Liver (tissue), 9 donors: Measurements from ENCODE around the gene ST6GALNAC2. TPM values are rescaled to one million over a fixed set of nuclear protein-coding genes. Genes with fewer than 3 reads are reported as not detected.
A peak's percentile ranks its signal among the peaks of the same experiment; 100 is the strongest.

Experiments
- DNase-seq: peaks from one replicate; pipeline ENCODE4 v3.0.0-alpha.2; 2017; ENCODE audit warnings: low spot score
- H3K27ac ChIP-seq, 2 donors: one replicate each; pipeline ENCODE4 v1.7.0; 2013; ENCODE audit warnings: inconsistent platforms in 2 of 2, low read length in 2 of 2, control low read depth in 1 of 2, low read depth in 1 of 2, mild to moderate bottlenecking in 1 of 2
- H3K27me3 ChIP-seq, 4 donors: one replicate each; pipeline versions ENCODE4 v1.6.1 to v1.7.0; 2013; ENCODE audit warnings: low read length in 3 of 4, inconsistent platforms in 1 of 4, mild to moderate bottlenecking in 1 of 4, moderate library complexity in 1 of 4; ENCODE audit not compliant: control insufficient read depth in 4 of 4, insufficient read depth in 4 of 4
- H3K36me3 ChIP-seq, 4 donors: one replicate each; pipeline versions ENCODE4 v1.6.1 to v1.7.0; 2013; ENCODE audit warnings: low read length in 3 of 4, mild to moderate bottlenecking in 3 of 4, low read depth in 1 of 4, moderate library complexity in 1 of 4; ENCODE audit not compliant: control insufficient read depth in 4 of 4, insufficient read depth in 3 of 4
- H3K4me1 ChIP-seq, 4 donors: one replicate each; pipeline versions ENCODE4 v1.6.1 to v1.7.0; 2013; ENCODE audit warnings: low read length in 3 of 4, mild to moderate bottlenecking in 3 of 4, moderate library complexity in 1 of 4; ENCODE audit not compliant: control insufficient read depth in 4 of 4, insufficient read depth in 4 of 4
- H3K4me3 ChIP-seq, 3 donors: one replicate each; pipeline versions ENCODE4 v1.6.1 to v1.7.0; 2013; ENCODE audit warnings: low read length in 3 of 3, control low read depth in 1 of 3, low read depth in 1 of 3, mild to moderate bottlenecking in 1 of 3
- H3K9ac ChIP-seq, 2 donors: one replicate each; pipeline ENCODE4 v1.7.0; 2013; ENCODE audit warnings: low read length in 2 of 2, mild to moderate bottlenecking in 2 of 2, moderate library complexity in 2 of 2, control low read depth in 1 of 2, low read depth in 1 of 2
- H3K9me3 ChIP-seq, 4 donors: one replicate each; pipeline versions ENCODE4 v1.6.1 to v1.7.0; 2013; ENCODE audit warnings: low read length in 3 of 4; ENCODE audit not compliant: control insufficient read depth in 4 of 4
- ATF3 ChIP-seq: IDR thresholded peaks from 2 replicates; pipeline ENCODE4 v1.6.1; 2016; ENCODE audit warnings: antibody characterized with exemption
- CTCF ChIP-seq: fragments of 150-350 bp; IDR thresholded peaks from 2 replicates; pipeline ENCODE4 v1.5.1; 2017; ENCODE audit warnings: improper control_type of control experiment, low read depth, low read length; ENCODE audit not compliant: missing input control
- FOXA1 ChIP-seq: IDR thresholded peaks from 2 replicates; pipeline ENCODE4 v1.6.1; 2016; ENCODE audit warnings: antibody characterized with exemption
- GABPA ChIP-seq, 2 donors: IDR thresholded peaks in 1 of 2; conservative IDR thresholded peaks in 1 of 2; 2 replicates each; pipeline ENCODE4 v1.6.1; 2016; ENCODE audit warnings: antibody characterized with exemption in 2 of 2, mild to moderate bottlenecking in 1 of 2, moderate library complexity in 1 of 2
- HNF4G ChIP-seq: IDR thresholded peaks from 2 replicates; pipeline ENCODE4 v1.6.1; 2016; ENCODE audit warnings: antibody characterized with exemption
- JUND ChIP-seq, 2 donors: IDR thresholded peaks; 2 replicates each; pipeline ENCODE4 v1.6.1; 2016; ENCODE audit warnings: antibody characterized with exemption in 2 of 2
- RAD21 ChIP-seq, 2 donors: IDR thresholded peaks; 2 replicates each; pipeline ENCODE4 v1.6.1; 2016; ENCODE audit warnings: antibody characterized with exemption in 2 of 2, mild to moderate bottlenecking in 2 of 2
- REST ChIP-seq: IDR thresholded peaks from 2 replicates; pipeline ENCODE4 v1.6.1; 2016; ENCODE audit warnings: antibody characterized with exemption, mild to moderate bottlenecking
- RXRA ChIP-seq, 2 donors: IDR thresholded peaks; 2 replicates each; pipeline ENCODE4 v1.6.1; 2017 to 2018; ENCODE audit warnings: antibody characterized with exemption in 2 of 2, mild to moderate bottlenecking in 1 of 2
- TAF1 ChIP-seq: conservative IDR thresholded peaks from 2 replicates; pipeline ENCODE4 v1.6.1; 2016; ENCODE audit warnings: antibody characterized with exemption, mild to moderate bottlenecking
- ZBTB33 ChIP-seq: IDR thresholded peaks from 2 replicates; pipeline ENCODE4 v1.6.1; 2016; ENCODE audit warnings: antibody characterized with exemption
- WGBS: extraction: QIAGEN DNeasy Blood & Tissue Kit; methylation state at CpG from one replicate; pipeline ENCODE4 v1.1.7; 2013; 5-methylcytosine and 5-hydroxymethylcytosine counted together
- polyA plus RNA-seq, 2 donors: library from polyadenylated mRNA; stranded (reverse) in 1 of 2; unstranded in 1 of 2; fragments of 200-250 nt in 1 of 2; fragments of >200 nt in 1 of 2; fragmentation: Nextera tagmentation in 1 of 2; extraction: Ambion mirVana in 1 of 2; gene quantifications; one replicate each; pipeline versions ENCODE4 v1.2.1 to v1.2.3, GENCODE V29; 2013 to 2015
- total RNA-seq, 2 donors: library from RNA; depleted of rRNA; stranded (reverse); fragments of >200 nt; gene quantifications; one replicate each; pipeline ENCODE4 v1.2.3, GENCODE V29; 2014
- donor health status: healthy.
- donor health status: healthy.
- donor health status: healthy.
- donor health status: healthy.
- donor health status: healthy.

ST6GALNAC2 gene
- total and polyA plus RNA-seq, 4 donors, result 0.52 to 2.6 (median 1.1) TPM

- TF ChIP-seq ATF3 (no peak), FOXA1 (peak; percentile 35), RAD21 (IDR thresholded peaks at IDR 0.05) (peak; percentile 39 to 64)
Observed at GRCh38 chr17:76588182-76588581, 2.5 kb upstream of the ST6GALNAC2 start (continued).

- H3K27me3 ChIP-seq, result no peaks in the 10 kb centered on the region
- H3K4me3 ChIP-seq, result no peak overlapping the region
- H3K36me3 ChIP-seq, result no peaks in the 10 kb centered on the region
- no peak for TF ChIP-seq JUND (IDR thresholded peaks at IDR 0.05)
- TF ChIP-seq GABPA (IDR thresholded peaks at IDR 0.05 in 1 of 2, conservative IDR thresholded peaks at IDR 0.05 in 1 of 2), result no peak
- TF ChIP-seq CTCF, result no peak
- TF ChIP-seq RXRA (IDR thresholded peaks at IDR 0.05), result no peak
- no peak for TF ChIP-seq REST
- no peak for TF ChIP-seq TAF1
- no peak for TF ChIP-seq ZBTB33
- TF ChIP-seq HNF4G, result no peak
- TF ChIP-seq ATF3, result no peak
- no peaks in the 10 kb centered on the region for H3K9me3 ChIP-seq
- peaks cover 7 to 26% (median 16%) of the 10 kb centered on the region in 4 donors for H3K4me1 ChIP-seq
- H3K9ac ChIP-seq, result no peak overlapping the region
- no peak overlapping the region for H3K27ac ChIP-seq
- no peak for DNase-seq
- WGBS, result 62% methylated on average over 17 of the region's 17 CpGs
Observed at GRCh38 chr17:76586741-76587487, 1.3 kb upstream of the ST6GALNAC2 start.
